Activated CD4-positive, alpha-beta T cell treated with anti-CD3 and anti-CD28 coated beads for 4 hours (primary cell): ENCODE measurements around the gene CNPY3.

ENCODE experiments used
- DNase-seq, 2 donors: peaks; one replicate each; pipeline ENCODE4 v3.0.0-alpha.2; 2020

Gene CNPY3

DNA sequence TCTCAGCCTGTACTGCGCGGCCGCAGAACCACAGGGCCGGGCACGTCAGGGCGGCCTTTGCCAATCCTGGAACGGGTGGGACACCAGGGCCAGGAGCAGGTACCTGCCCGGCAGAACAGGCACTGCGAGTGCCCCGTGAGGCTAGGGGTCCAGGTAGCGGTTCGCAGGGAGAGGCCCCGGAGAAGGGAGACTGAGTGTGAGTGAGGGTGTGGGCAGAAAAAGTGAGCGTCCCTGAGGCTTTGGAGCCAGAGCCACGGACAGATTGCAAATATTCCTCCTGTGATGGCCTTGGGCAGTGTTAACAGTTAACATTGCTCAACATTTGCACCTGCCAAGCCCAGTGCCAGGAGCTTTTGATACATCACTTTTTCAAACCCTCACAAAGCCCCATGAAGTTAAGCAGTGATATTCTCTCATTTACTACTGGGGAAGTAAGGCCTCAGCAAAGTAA is 31.8 kb downstream of the CNPY3 start:
- no peak for DNase-seq

DNA sequence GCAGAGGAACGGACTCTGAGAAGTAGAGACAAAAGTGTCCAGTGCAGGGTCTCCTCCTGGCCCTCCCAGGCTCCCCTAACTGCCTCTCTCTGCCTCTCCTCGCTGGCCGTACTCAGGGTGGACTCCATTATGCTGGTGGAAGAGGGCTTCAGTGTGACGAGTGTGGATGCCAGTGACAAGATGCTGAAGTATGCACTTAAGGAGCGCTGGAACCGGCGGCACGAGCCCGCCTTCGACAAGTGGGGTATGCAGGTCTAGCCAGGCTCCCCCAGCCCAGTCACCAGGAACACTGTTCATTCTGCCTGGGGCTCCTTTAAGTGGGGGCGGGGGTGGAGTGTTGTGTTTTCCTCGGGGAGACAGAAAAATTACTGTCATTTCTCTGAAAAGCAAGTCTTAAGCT is 32.8 kb downstream of the CNPY3 start:
- no peak for DNase-seq

- no peak for DNase-seq
Measured at GRCh38 chr6:42962502-42963178, 33.4 kb downstream of the CNPY3 start.

DNA sequence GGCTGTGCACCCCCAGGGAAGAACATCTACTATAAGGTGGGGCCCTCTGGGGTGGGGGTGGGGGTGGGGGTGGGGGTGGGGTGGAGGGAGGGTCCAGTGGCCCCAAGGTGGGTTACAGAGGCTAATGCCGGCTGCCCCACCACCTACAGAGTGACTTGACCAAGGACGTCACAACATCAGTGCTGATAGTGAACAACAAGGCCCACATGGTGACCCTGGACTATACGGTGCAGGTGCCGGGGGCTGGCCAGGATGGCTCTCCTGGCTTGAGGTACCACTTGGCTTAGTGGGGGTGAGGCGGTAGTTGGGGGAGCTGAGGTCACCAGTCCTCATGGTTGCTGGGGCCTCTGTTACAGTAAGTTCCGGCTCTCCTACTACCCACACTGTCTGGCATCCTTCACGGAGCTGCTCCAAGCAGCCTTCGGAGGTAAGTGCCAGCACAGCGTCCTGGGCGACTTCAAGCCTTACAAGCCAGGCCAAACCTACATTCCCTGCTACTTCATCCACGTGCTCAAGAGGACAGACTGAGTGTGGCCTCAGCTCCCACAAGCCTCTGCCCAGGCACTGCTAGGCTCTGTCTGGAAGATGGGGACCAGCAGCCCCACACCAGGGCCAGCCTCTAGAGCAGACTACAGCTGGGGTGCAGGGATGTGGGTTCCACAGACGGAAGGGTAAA is 34.0 kb downstream of the CNPY3 start:
- no peak for DNase-seq

DNA sequence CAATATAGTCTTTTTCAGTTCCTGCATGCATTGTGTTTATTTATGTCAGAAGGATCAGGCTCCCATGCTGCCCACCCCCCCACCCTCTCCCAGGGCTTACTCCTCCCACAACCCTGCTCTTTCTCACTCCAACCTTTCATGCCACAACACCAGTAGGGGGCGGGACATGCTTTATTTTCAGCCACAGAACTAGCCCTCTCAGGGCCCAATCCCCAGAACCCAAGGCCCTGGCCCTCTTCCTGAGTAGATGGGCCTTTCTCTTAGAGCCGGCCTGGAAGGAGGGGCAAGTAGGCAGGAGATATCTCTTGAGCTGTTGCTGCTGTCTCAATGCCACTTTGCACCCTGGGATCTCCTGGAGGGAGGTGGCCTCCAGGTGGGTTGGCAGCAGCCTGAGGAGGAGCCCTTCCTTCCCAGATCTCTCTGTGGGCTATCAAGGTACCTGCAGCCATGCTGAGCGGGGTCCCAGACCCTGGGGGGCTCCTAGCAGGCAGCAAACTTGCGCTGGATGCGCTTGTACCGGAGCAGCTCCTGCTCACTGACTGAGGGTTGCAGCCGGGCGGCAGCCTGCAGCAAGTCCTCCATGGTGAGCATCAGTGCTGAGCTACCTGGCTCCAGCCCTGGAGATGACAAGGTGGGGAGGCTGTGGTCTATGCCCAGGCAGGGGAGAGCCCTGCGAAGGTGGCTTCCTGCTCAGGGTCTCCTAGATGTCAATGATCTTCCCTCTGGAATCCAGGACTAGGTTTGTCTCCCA is 34.8 kb downstream of the CNPY3 start:
- peak; percentile 18 to 22 for DNase-seq

DNA sequence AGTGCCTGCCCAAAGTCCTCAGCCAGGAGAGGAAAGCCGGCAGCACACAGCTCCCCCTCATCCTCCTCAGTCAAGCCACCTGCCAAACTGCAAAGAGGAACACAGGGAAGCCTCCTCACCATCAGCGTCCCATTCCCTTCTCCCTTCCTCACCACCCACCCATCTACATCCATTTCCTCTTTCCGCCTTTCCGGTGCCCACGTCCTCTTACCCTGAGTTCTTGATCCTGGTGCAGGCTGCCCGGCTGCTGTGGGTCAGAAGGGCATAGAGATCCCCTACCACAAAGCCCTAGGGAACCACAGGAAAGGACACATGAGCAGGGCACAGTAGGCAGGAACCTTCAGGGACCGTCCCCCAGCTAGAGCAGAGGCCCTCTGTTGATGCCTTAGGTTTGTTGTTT is 37.3 kb downstream of the CNPY3 start:
- no peak for DNase-seq

DNA sequence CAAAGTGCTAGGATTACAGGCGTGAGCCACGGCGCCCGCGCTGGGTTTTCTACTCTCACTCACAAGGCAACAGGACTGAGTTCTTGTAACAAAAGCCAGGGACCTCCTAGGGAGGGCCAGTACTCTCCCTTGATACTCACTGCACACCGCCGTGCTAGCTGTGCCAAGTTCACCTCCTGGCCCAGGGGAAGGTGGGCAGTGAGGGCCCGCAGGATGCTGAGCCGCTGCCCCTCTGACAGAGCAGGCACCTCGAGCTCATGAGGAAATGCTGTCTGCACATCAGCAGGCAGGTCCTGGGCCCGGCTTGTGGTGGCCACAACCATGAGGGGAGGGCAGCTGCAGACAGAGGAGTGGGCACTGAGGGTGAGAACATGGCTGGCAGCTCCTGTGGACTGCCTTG is 37.9 kb downstream of the CNPY3 start:
- no peak for DNase-seq

- no peak for DNase-seq
Measured at GRCh38 chr6:42968126-42968701, 38.9 kb downstream of the CNPY3 start.

DNA sequence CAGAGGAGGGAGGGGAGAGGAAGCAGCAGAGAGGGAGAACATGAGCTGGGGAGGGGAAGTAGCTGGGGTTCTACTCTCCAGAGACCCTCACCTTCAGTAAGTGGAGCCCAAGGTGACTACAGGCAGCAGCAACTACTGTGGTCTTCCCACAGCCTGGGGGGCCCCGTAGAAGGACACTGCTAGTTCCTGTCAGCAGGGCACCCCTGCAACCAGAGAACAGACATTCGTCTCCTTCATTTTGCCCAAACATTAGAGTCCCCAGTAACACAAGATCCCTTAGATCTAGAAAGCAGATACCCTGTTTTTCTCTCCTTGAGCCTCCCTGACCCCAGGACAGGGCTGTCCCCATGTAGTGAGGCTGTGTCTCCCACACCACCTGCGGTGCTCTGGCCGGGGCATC is 39.5 kb downstream of the CNPY3 start:
- DNase-seq, result no peak

DNA sequence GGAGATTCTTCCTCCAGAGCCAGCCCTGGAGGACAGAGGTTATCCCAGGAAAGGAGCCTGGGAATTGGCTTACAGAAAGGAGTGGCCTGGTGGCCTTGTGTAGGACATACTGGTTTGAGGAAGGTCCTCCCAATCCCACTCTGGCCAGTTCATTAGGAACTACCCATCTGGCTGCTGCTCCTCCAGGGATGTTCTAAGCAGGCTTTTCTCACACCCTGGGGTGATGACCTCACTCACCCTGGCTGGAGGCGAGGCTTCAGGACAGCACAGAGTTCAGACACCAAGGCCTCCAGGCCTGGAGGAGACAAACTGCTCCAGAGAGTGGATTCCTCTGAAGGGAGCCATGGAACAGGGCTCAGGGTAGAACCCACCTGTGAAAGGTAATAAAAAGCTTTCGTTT is 40.2 kb downstream of the CNPY3 start:
- DNase-seq, result no peak

DNA sequence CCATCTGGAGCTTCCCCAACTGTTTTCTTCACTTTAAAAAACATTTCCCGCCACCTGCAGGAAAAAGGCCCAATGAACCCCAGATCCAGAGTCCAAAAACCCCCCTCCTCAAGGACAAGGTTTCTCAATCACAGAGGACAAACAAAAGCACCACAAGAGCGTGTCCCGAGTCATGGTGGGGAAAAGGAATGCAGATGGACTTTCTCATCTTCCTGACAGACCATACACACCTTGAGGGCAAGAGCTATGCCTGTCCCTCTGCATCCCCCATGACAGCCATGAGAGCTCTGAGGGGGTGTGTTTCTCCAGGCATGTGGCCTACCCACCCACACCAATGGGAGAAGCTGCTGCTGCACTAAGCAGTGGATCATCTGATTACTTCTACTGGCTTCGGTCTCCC is 40.7 kb downstream of the CNPY3 start:
- no peak for DNase-seq

DNA sequence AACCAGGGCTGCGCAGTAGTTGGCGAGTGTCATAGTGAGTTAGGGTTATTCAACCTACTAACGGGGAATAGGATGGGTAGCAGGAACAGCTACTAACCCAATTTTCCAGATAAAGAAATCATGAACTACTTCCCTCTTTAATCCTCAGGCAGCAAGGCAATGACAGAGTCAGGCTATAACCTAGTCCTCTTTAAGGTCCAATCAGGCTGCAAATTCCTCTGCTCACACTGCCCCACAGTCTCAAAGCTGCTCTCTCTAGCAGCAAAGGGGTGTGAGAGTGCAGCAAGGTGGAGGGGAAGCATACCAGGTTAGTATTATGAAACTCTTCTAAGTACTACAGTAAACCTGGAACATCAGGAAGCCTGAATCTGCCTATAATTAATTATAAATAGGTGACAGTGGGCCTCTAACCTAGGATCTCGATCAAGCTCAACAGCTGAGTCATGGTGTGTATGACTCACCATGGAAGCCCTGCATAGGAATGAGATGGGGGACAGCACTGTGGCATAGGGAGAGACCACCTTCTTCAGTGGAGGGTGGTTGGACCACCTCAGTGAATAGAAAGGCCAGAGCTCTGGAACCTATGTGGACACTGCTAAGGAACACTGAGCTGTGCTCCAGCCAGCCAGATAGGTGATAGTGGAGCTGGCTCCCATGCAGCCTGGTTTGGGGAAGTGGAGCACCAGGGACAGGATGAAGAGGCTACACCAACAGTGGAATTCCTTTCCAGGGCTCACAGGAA is 41.8 kb downstream of the CNPY3 start:
- DNase-seq, result no peak

GRCh38 chr6:42971746-42972327 is 42.6 kb downstream of the CNPY3 start:
- DNase-seq, result no peak

DNA sequence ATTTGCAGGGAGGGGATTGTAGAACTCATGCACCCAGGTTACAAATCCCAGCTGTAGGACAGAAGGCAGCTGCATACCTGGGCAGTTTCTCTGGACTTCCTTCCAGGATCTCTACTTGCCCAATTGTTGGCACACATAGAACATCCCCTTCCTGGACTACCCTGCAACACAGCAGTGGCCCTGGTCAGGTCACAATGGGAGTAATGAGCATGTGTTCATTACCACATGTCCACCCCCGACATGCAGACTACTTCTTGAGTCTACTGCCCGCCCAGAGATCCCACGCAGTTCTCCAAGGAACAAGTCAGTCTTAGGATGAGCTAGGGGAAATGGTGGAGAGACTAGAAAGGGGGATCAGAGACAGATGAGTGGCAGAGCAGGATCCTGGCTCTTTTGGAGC is 44.6 kb downstream of the CNPY3 start:
- DNase-seq, result no peak

- DNase-seq, result peak in 1 of 2 donors; percentile 8
Measured at GRCh38 chr6:42974919-42975505, 45.7 kb downstream of the CNPY3 start.

DNA sequence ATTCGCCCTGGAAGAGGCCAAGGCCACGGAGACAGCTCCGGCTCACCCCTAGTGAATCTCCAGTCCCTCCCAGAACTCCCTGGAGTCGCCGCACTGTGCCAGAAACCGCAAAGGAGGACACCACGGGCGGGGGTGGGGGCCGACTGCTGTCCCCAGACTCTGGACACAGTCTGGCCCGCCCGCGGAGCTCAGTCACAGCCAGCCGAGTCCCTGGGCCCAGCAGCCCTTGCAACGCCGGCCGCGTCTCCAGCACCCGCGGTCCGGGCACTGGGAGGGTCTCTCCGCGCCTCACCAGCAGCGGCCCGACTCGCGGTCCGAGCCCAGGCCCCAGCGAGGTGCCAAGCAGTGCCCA is 49.2 kb downstream of the CNPY3 start:
- DNase-seq, result peak in 1 of 2 donors; percentile 16

DNA sequence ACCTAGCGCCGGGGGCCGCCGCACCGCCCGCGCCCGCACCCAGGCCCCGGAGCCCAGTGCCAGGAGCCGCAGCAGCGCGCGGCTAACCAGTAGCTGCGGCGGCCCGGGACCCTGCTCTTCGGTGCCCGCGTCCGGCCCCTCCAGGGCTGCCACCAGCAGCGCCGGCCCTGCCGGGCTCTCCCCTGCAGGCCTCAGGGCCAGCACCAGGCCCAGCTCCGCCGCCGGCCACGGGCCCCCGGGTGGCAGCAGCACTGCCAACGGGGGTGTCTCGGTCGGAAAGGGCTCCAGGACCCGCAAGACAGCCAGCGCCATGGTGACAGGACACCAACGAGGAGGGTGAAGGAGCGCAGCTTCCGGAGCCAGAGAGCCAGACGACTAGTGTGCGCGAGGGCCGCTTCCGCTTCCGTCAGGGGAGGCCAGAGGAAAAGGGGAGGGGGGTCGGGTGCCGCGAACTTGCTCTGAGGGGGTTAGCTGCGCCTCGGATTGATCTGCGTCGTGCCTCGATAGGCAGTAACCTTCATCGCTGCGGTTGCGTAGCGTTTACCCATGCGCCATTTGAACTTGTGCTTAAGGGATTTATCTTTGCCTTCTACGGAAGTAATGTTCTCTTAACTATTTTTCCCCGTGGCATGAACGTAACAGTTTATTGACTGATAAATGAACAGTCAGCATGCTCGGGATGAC is 49.7 kb downstream of the CNPY3 start, which contains the start of gene PEX6:
PEX6 (minus strand) TSS at position 343 of the 684 bp plus-strand sequence; CDS start at position 312, 31 bp downstream.
- DNase-seq, result peak; percentile 86 to 94

DNA sequence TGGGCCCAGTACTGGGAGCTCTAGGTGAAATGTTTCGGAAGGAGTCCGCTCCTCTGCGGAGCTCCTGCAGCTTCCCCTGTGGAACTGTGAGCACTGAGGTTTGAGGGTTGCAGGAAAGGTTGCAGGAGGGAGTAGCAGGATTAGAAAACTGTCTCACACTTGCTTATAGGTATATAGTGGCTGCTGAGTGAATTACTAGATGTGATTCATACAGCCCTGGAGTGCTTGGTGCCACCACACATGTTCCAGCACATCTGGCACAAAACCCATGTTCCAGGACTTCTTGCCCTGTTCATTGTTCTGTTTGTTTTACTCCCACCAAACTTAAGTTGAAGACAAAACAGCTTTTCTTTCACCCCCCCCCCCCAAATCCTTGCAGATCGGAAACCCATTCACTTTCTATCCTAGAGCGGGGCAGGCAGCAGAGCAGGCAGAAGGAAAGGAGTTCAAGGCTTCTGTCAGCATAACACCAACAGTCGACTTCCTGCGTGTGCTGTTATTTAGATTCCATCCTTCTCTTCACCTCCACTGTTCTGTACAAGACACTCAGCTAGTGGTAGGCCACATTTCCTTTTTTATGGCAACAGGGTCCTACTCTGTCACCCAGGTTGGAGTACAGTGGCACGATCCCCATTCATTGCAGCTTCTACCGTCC is 50.4 kb downstream of the CNPY3 start:
- DNase-seq, result peak in 1 of 2 donors; percentile 26

GRCh38 chr6:42981836-42982235 is 52.6 kb downstream of the CNPY3 start:
- no peak for DNase-seq

- peak; percentile 96 for DNase-seq
Measured at GRCh38 chr6:42984001-42984923, 55.0 kb downstream of the CNPY3 start, which contains the start of gene PPP2R5D. Gene PPP2R5D, plus strand, starts transcription at chr6:42984570. Its CDS starts 108 bp downstream, at chr6:42984678.
